ENCODE measurements around the gene FLVCR2.

- TF ChIP-seq POLR2AphosphoS5 (IDR thresholded peaks at IDR 0.05; ENCODE audit: borderline replicate concordance, low read depth, low read length) (no peak), EZH2 (IDR thresholded peaks at IDR 0.05) (no peak)
These were observed 24.1 kb downstream of the FLVCR2 start for GRCh38 chr14:75602503-75602902.

All from SK-N-MC (cell line).